GM23248 (cell line): ENCODE measurements around the gene ZSCAN1. TPM values are rescaled to one million over a fixed set of nuclear protein-coding genes. Genes with fewer than 3 reads are reported as not detected.
"Not testable (repeated sequence)": the region's sequence is repeated elsewhere in the genome, so short reads cannot be mapped to it uniquely, and the experiment has no call there.

Source experiments
- DNase-seq: peaks from one replicate; pipeline ENCODE4 v3.0.0-alpha.2; 2015
- H2AFZ ChIP-seq: fragments of 200-600 bp; sonication (generic); 2 replicates; pipeline ENCODE4 v1.6.1; 2016; ENCODE audit warnings: antibody characterized with exemption
- H3F3A ChIP-seq: fragments of 200-600 bp; sonication (generic); 2 replicates; pipeline ENCODE4 v1.6.1; 2016; ENCODE audit warnings: mild to moderate bottlenecking, antibody characterized with exemption, mixed run types; ENCODE audit not compliant: insufficient read depth
- H3K27ac ChIP-seq: fragments of 200-600 bp; sonication (generic); 2 replicates; pipeline ENCODE4 v1.5.1; 2016; ENCODE audit warnings: mild to moderate bottlenecking
- H3K27me3 ChIP-seq: fragments of 200-600 bp; sonication (generic); replicated peaks from 2 replicates; pipeline ENCODE4 v1.6.1; 2016; ENCODE audit warnings: mild to moderate bottlenecking; ENCODE audit not compliant: insufficient read depth
- H3K36me3 ChIP-seq: fragments of 200-600 bp; sonication (generic); 2 replicates; pipeline ENCODE4 v1.6.1; 2016; ENCODE audit warnings: low read depth, mild to moderate bottlenecking
- H3K4me1 ChIP-seq: fragments of 200-600 bp; sonication (generic); 2 replicates; pipeline ENCODE4 v1.6.1; 2016; ENCODE audit warnings: mild to moderate bottlenecking; ENCODE audit not compliant: insufficient read depth
- H3K4me2 ChIP-seq: fragments of 200-600 bp; sonication (generic); one replicate; pipeline ENCODE4 v1.6.1; 2016; ENCODE audit warnings: mild to moderate bottlenecking; ENCODE audit not compliant: unreplicated experiment
- H3K4me3 ChIP-seq: fragments of 200-600 bp; sonication (generic); 2 replicates; pipeline ENCODE4 v1.5.1; 2016; ENCODE audit warnings: mild to moderate bottlenecking
- H3K79me2 ChIP-seq: fragments of 200-600 bp; sonication (generic); 2 replicates; pipeline ENCODE4 v1.6.1; 2016; ENCODE audit warnings: mild to moderate bottlenecking; ENCODE audit not compliant: insufficient read depth
- H3K9ac ChIP-seq: fragments of 200-600 bp; sonication (generic); 2 replicates; pipeline ENCODE4 v1.6.1; 2016; ENCODE audit warnings: mild to moderate bottlenecking
- H3K9me2 ChIP-seq: fragments of 200-600 bp; sonication (generic); 2 replicates; pipeline ENCODE4 v1.6.1; 2016; ENCODE audit warnings: mixed run types, mild to moderate bottlenecking, moderate library complexity; ENCODE audit not compliant: insufficient read depth
- H3K9me3 ChIP-seq: fragments of 200-600 bp; sonication (generic); one replicate; pipeline ENCODE4 v1.6.1; 2017; ENCODE audit warnings: low read depth
- H4K20me1 ChIP-seq: fragments of 200-600 bp; sonication (generic); 2 replicates; pipeline ENCODE4 v1.6.0; 2016; ENCODE audit not compliant: insufficient read depth
- EZH2 ChIP-seq: fragments of 200-600 bp; sonication (generic); IDR thresholded peaks from 2 replicates; pipeline ENCODE4 v1.6.1; 2018; ENCODE audit warnings: antibody characterized with exemption, mild to moderate bottlenecking; ENCODE audit not compliant: insufficient read depth, poor library complexity, severe bottlenecking
- EZH2phosphoT487 ChIP-seq: fragments of 200-600 bp; sonication (generic); IDR thresholded peaks from 2 replicates; pipeline ENCODE4 v1.6.1; 2018; ENCODE audit warnings: antibody characterized with exemption, moderate library complexity, mild to moderate bottlenecking, low read depth; ENCODE audit not compliant: insufficient read depth
- WGBS, 2 experiments: methylation state at CpG; one replicate each; pipeline ENCODE4 v1.1.6; 2015 to 2017; ENCODE audit warnings: low lambda C conversion rate in 2 of 2, low coverage in 1 of 2; ENCODE audit errors: missing lambda C conversion rate in 2 of 2; 5-methylcytosine and 5-hydroxymethylcytosine counted together
- in situ Hi-C: fragments of 300-500 bp; cut with MboI; formaldehyde crosslinking; loops from 2 replicates; pipeline ENCODE4 v1.15.0; 2020
- polyA plus RNA-seq: library from polyadenylated mRNA; unstranded; fragments of >200 nt; fragmentation: Nextera tagmentation; extraction: Ambion mirVana; gene quantifications from 2 replicates; pipeline ENCODE4 v1.2.1, GENCODE V29; 2016
- total RNA-seq: library from RNA; depleted of rRNA; stranded (reverse); fragments of >200 nt; shearing (Covaris generic); gene quantifications from 2 replicates; pipeline ENCODE4 v1.2.3, GENCODE V29; 2014

Gene ZSCAN1
- total and polyA plus RNA-seq, 2 experiments from 2014 or later = 0.39 TPM; not detected in 1

- peak; percentile 96 for DNase-seq
- peaks cover 54% of the 10 kb centered on the region for H3K79me2 ChIP-seq
- in situ Hi-C loops = no loop called here
Measured at GRCh38 chr19:58002384-58003173, 31.2 kb upstream of the ZSCAN1 start, which contains the start of gene ZNF606. Gene ZNF606 (minus strand): TSS chr19:58002820. CDS start chr19:58001319, 1,501 bp downstream.

DNA sequence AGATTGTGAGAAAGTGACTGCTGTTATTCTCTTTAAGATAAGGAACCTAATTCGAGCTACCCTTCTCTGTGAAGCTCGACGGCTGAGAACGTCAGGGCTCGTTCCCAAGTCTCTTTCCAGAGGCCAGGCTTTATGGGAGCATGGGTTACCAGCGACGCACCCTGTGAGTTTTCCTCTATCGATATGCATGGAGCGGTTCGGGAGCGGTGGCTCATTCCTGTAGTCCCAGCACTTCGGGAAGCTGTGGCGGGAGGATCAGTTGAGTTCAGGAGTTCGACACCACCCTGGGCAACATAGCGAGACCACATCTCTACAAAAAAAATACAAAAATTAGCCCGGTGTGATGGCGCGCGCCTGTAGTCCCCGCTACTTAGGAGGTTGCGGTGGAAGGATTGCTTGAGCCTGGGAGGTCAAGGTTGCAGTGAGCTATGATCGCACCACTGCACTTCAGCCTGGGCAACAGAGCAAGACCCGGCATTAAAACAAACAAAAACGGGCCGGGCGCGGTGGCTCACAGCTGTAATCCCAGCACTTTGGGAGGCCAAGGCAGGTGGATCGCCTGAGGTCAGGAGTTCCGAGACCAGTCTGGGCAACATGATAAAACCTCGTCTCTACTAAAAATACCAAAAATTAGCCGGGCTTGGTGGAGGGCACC, 30.5 kb upstream of the ZSCAN1 start:
- Histone ChIP-seq H2AFZ (peak overlapping the region; percentile 96), H3K9ac (peak overlapping the region; percentile 94), H3K36me3 (peaks cover 73% of the 10 kb centered on the region), H3K27me3 (no peaks in the 10 kb centered on the region), H3K4me1 (peaks cover 4% of the 10 kb centered on the region; the same call in 1 of the 2 replicates), H3F3A (no peaks in the 10 kb centered on the region), H4K20me1 (no peaks in the 10 kb centered on the region), H3K9me2 (no peaks in the 10 kb centered on the region), H3K4me3 (peak overlapping the region; percentile 90), H3K4me2 (peak overlapping the region; percentile 76), H3K9me3 (no peaks in the 10 kb centered on the region), H3K79me2 (peaks cover 54% of the 10 kb centered on the region), H3K27ac (peak overlapping the region; percentile 66; the same call in 1 of the 2 replicates)
- in situ Hi-C loops = no loop called here
- WGBS, 2 experiments = 33 to 34% methylated on average over 31 of the region's 31 CpGs
- DNase-seq = peak; percentile 46
- TF ChIP-seq EZH2 (no peak), EZH2phosphoT487 (no peak)

More at GRCh38 chr19:58002384-58003173, 31.2 kb upstream of the ZSCAN1 start, which contains the start of gene ZNF606:
- peaks cover 4% of the 10 kb centered on the region; the same call in 1 of the 2 replicates for H3K4me1 ChIP-seq
- 1 to 2% methylated on average over 75 to 78 of the region's 91 CpGs for WGBS, 2 experiments
- H3K27me3 ChIP-seq = no peaks in the 10 kb centered on the region
- no peaks in the 10 kb centered on the region for H3K9me3 ChIP-seq
- peak within 1 kb of the TSS; percentile 66 for H3K27ac ChIP-seq
- peak within 1 kb of the TSS; percentile 94 for H3K9ac ChIP-seq
- no peaks in the 10 kb centered on the region for H3K9me2 ChIP-seq
- H3K4me3 ChIP-seq = peak within 1 kb of the TSS; percentile 90
- H3K36me3 ChIP-seq = peaks cover 80% of the 10 kb centered on the region
- TF ChIP-seq EZH2 (no peak), EZH2phosphoT487 (no peak)
- H3F3A ChIP-seq = no peaks in the 10 kb centered on the region
- H4K20me1 ChIP-seq = no peaks in the 10 kb centered on the region
- peak within 1 kb of the TSS; percentile 96 for H2AFZ ChIP-seq
- H3K4me2 ChIP-seq = peak within 1 kb of the TSS; percentile 76

DNA sequence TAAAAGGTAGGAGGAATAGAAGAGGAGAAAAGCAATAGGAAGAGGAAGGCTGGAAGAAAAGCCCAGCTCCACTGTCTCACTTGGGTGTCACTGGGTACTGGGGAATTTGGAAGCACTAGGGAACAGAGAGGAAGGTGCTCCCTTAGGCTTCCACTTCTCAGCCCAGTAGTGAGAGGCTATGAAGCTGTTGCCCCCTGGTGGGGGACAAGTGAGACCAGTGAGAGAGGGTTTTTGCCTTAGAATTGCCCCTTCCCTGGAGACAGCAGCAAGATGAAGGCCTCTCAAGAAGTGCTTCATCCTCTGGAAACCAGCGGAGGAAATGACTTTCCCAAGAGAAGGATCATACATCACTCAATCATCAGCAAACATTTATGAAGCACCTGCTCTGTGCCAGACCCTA, 26.5 kb upstream of the ZSCAN1 start:
- no peak overlapping the region for H3K4me2 ChIP-seq
- H3K27ac ChIP-seq = no peak overlapping the region
- no peaks in the 10 kb centered on the region for H4K20me1 ChIP-seq
- H3K4me3 ChIP-seq = no peak overlapping the region
- H3K9ac ChIP-seq = no peak overlapping the region
- WGBS, 2 experiments = 43 to 56% methylated on average over 1 of the region's 1 CpG
- no peak for DNase-seq
- H3K9me3 ChIP-seq = no peaks in the 10 kb centered on the region
- H2AFZ ChIP-seq = no peak overlapping the region
- peaks cover 40% of the 10 kb centered on the region for H3K36me3 ChIP-seq
- in situ Hi-C loops = no loop called here
- no peaks in the 10 kb centered on the region for H3K4me1 ChIP-seq
- peaks cover 6% of the 10 kb centered on the region; the same call in 1 of the 2 replicates for H3F3A ChIP-seq
- H3K9me2 ChIP-seq = no peaks in the 10 kb centered on the region
- H3K27me3 ChIP-seq = no peaks in the 10 kb centered on the region
- peaks cover 22% of the 10 kb centered on the region for H3K79me2 ChIP-seq
- TF ChIP-seq EZH2phosphoT487 (no peak), EZH2 (no peak)

DNA sequence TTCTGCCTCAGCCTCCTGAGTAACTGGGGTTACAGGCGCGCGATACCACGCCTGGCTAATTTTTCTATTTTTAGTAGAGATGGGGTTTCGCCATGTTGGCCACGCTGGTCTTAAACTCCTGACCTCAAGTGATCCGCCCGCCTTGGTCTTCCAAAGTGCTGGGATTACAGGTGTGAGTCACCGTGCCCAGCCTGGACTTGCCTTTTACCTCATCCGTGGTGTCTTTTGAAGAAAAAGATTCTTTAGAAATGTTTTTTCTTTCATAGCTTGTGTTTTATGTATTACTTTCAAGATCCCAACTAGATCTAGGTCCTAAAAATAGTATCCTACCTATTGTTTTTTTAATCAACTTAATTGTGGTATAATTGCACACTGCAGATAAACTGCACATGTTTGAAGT, 24.9 kb upstream of the ZSCAN1 start:
- H3F3A ChIP-seq, in situ Hi-C loops, H3K4me1 ChIP-seq, H3K9me2 ChIP-seq, H3K27me3 ChIP-seq, H3K9me3 ChIP-seq, H4K20me1 ChIP-seq: not testable (repeated sequence)
- peaks cover 12% of the 10 kb centered on the region for H3K79me2 ChIP-seq
- H3K27ac ChIP-seq = peak overlapping the region; percentile 68
- H3K4me2 ChIP-seq = peak overlapping the region; percentile 84
- peaks cover 35% of the 10 kb centered on the region for H3K36me3 ChIP-seq
- peak overlapping the region; percentile 83; the same call in 1 of the 2 replicates for H2AFZ ChIP-seq
- peak overlapping the region; percentile 73 for H3K4me3 ChIP-seq
- peak; percentile 16 for DNase-seq
- H3K9ac ChIP-seq = peak overlapping the region; percentile 76
- WGBS, 2 experiments = 60% methylated on average over 10 of the region's 10 CpGs
